ENCODE measurements around the gene PPP1R12C.
A peak's percentile ranks its signal among the peaks of the same experiment; 100 is the strongest.
"Not testable (repeated sequence)": the region's sequence is repeated elsewhere in the genome, so short reads cannot be mapped to it uniquely, and the experiment has no call there.

The PPP1R12C gene

GRCh38 chr19:55070466-55071128 is 46.8 kb downstream of the PPP1R12C start:
- DNase-seq: no peak

DNA sequence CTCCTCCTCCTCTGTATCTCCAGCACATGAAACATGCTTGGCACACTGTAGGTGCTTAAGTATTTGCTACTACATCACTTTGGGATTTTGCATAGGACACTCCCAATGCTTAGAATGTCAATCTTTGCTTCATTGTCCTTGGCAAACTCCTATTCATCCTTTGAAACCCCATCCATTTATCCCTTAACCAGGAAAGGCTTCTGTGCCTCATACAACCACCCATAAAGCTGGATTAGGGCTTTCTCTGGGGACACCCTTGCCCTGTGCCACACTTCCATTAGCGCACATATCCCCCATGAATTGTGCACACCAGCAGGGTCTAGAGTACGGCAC is 47.6 kb downstream of the PPP1R12C start:
- DNase-seq: no peak

- DNase-seq: no peak
Observed at GRCh38 chr19:55068950-55069864, 48.2 kb downstream of the PPP1R12C start.

GRCh38 chr19:55067869-55068268 is 49.6 kb downstream of the PPP1R12C start:
- DNase-seq: no peak

DNA sequence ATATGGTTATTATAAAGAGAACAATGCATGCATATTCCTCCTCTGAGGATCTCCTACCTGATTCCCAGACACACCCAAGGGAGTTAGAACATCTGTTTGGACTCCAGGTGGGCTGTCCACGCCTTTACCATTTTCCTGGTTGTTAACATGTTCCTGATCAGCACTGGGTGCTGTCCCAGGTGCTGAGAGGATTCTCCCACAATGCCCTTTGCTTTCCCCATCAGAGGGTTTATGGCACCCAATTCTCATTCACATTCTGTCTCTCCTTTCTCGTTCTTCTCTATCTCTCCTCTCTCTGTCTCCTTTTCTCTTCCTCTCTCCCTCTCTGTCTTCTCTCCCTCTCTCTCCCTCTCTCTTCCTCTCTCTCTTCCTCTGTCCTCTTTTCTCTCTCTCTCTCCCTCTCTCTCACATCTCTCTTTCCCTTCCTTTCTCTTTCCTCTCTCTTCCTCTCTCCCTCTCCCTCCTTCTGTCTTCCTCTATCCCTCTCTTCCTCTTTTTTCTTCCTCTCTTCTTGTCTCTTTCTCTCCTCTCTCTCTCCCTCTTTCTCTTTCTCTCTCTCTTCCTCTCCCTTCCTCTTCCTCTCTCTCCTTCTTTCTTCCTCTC is 51.2 kb downstream of the PPP1R12C start:
- no peak for DNase-seq

- not testable (repeated sequence) for DNase-seq
Observed at GRCh38 chr19:55065516-55065915, 51.9 kb downstream of the PPP1R12C start.

DNA sequence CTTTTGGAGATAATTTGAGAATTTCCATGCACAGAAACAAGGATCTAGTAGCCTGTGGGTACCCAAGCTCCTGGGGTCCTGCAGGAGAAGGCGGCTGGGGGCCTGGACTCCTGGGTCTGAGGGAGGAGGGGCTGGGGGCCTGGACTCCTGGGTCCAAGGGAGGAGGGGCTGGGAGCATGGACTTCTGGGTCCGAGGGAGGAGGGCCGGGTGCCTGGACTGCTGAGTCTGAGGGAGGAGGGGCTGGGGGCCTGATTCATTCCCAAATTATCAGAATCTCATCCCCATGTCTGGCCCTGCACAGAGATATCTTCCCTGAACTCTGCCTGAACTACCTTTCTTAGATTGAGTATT is 54.0 kb downstream of the PPP1R12C start:
- no peak for DNase-seq

GRCh38 chr19:55062735-55063491 is 54.5 kb downstream of the PPP1R12C start, which contains the start of gene RDH13:
Gene RDH13, minus strand, starts transcription at chr19:55063148. Its CDS starts 116 bp downstream, at chr19:55063032.
- DNase-seq: peak; percentile 94

- peak; percentile 44 for DNase-seq
Observed at GRCh38 chr19:55060287-55060686, 57.1 kb downstream of the PPP1R12C start.

DNA sequence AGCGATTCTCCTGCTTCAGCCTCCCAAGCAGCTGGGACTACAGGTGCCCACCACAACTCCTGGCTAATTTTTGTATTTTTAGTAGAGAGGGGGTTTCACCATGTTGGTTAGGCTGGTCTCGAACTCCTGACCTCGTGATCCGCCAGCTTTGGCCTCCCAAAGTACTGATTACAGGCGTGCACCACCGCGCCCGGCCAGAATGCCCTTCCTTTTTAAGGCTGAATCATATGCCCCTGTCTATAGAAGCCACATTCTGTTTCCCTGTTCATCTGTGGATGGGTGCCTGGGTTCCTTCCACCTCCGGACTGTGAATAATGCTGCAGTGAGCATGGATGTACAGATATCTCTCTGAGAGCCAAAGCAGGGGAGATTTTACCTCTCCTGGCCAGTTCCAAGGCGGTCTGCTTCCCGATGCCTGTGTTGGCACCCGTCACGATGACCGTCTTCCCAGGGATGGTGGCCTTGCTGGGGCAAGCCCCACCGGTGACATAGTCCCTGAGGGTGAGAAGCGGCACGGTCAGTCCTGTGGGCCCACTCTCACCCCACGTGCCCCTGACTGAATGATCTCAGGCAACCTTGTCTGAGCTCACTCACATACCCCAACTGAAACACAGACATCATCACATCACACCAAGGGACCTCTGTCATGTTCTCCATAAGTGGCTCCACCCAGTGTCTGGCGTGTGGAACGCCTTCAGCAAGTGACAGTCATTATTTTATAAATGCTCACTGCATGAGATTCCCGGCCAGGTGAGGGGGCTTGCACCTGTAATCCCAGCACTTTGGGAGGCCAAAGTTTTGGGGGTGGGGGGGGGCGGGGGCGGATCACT is 58.4 kb downstream of the PPP1R12C start:
- DNase-seq: no peak

GRCh38 chr19:55056827-55057226 is 60.6 kb downstream of the PPP1R12C start:
- DNase-seq: no peak

DNA sequence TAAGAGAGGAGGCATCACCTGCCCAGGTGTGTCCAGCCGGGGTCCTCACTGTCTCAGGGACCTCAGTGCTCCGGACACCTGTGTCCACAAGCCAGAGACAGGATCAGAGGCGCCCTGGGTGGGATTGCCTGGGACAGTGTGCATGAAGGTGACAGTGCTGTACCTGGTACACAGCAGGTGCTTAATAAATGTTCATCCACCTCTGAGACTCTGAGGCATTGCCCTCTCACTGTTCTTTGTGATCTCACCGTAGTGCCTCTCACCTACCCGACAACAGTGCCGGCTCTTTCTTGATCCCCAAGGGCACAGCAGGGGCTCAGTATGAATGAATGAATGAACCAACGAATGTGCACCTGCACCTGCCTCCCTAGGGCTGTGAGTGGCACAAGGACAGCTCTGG is 63.7 kb downstream of the PPP1R12C start:
- no peak for DNase-seq

GRCh38 chr19:55050749-55051532 is 66.5 kb downstream of the PPP1R12C start:
- no peak for DNase-seq

GRCh38 chr19:55048446-55048845 is 69.0 kb downstream of the PPP1R12C start:
- no peak for DNase-seq

GRCh38 chr19:55047951-55048350 is 69.5 kb downstream of the PPP1R12C start:
- no peak for DNase-seq

GRCh38 chr19:55046975-55047622 is 70.3 kb downstream of the PPP1R12C start:
- no peak for DNase-seq

- DNase-seq: no peak
Observed at GRCh38 chr19:55044771-55045716, 72.4 kb downstream of the PPP1R12C start.

DNA sequence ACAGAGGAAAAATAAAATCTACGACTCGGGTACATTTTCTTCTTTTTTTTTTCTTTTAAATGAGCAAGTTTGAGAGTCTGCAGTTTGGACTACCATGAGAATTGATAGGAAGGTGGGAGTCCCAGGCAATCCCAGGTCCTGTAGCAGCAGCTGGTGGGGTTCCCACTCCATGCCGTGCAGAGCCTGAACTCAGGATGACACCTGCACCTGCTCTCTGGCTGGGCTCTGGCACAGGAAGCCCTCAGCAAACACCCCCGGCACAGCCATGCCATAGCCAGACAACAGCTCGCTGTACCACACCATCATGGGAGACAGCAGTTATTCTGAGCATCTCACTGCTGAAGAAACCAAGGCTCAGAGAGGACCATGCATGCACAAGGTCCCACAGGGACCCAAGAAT is 73.2 kb downstream of the PPP1R12C start:
- no peak for DNase-seq

- DNase-seq: no peak
Observed at GRCh38 chr19:55042688-55043087, 74.7 kb downstream of the PPP1R12C start.

DNA sequence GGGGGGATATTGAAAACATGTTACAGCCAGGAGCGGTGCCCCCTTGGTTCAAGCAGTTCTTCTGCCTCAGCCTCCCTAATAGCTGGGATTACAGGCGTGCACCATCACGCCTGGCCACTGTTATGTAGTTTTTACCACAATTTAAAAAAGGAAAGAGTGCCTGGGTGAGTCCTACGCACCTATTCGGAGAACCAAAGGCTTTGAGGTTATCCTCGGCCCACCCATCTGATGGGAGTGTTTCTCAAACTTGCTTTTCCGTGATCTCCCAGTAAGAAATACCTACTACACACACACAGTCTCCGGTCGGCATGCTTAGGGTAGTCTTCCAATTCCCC is 75.1 kb downstream of the PPP1R12C start:
- no peak for DNase-seq
